Breast epithelium (tissue), 4 donors: ENCODE results near the gene STAMBPL1. TPM values are rescaled to one million over a fixed set of nuclear protein-coding genes. Genes with fewer than 3 reads are reported as not detected.

Experiments
- DNase-seq, 2 donors: peaks; one replicate each; pipeline ENCODE4 v3.0.0-alpha.2; 2019; ENCODE audit warnings: low spot score in 2 of 2
- H3K27ac ChIP-seq, 2 donors: fragments of 200-600 bp; sonication (generic) in 1 of 2; one replicate each; pipeline ENCODE4 v1.5.1; 2016 to 2019; ENCODE audit warnings: mild to moderate bottlenecking in 1 of 2
- H3K27me3 ChIP-seq, 2 donors: fragments of 200-600 bp; sonication (generic) in 1 of 2; one replicate each; pipeline versions ENCODE4 v1.5.1 to v1.6.0; 2017 to 2019; ENCODE audit warnings: control low read depth in 1 of 2, mild to moderate bottlenecking in 1 of 2
- H3K36me3 ChIP-seq: fragments of 200-600 bp; one replicate; pipeline ENCODE4 v1.5.1; 2019
- H3K4me1 ChIP-seq, 2 donors: fragments of 200-600 bp; sonication (generic); one replicate each; pipeline ENCODE4 v1.5.1; 2016 to 2019; ENCODE audit warnings: control low read depth in 1 of 2
- H3K4me3 ChIP-seq, 3 donors: fragments of 200-600 bp; sonication (generic); 1 replicate in 2 of 3; 2 replicates in 1 of 3; pipeline ENCODE4 v1.5.1; 2016 to 2019; ENCODE audit warnings: mild to moderate bottlenecking in 3 of 3, moderate library complexity in 2 of 3
- H3K9me3 ChIP-seq, 2 donors: fragments of 200-600 bp; sonication (generic) in 1 of 2; one replicate each; pipeline ENCODE4 v1.5.1; 2016 to 2019; ENCODE audit warnings: control low read depth in 1 of 2
- POLR2A ChIP-seq: fragments of 450-650 bp; IDR thresholded peaks from one replicate; pipeline ENCODE4 v1.6.1; 2016; ENCODE audit warnings: antibody characterized with exemption, mild to moderate bottlenecking, moderate library complexity
- POLR2AphosphoS5 ChIP-seq, 3 donors: sonication (generic); formaldehyde crosslinking; IDR thresholded peaks; one replicate each; pipeline ENCODE4 v1.6.1; 2017; ENCODE audit warnings: antibody characterized with exemption in 3 of 3
- intact Hi-C: fragments of 100-400 bp; cut with DNase I; formaldehyde crosslinking; loops from one replicate; pipeline ENCODE4 v1.15.1; 2023; ENCODE audit warnings: low total_unique reads
- total RNA-seq, 3 donors: library from RNA; depleted of rRNA; stranded (reverse); fragments of >200 nt; gene quantifications; one replicate each; pipeline ENCODE4 v1.1.0, GENCODE V29; 2016
- TF ChIP-seq, protein P1 (sequence below), 3 donors: fragments of 450-650 bp; IDR thresholded peaks; one replicate each; pipeline ENCODE4 v1.5.1; 2016 to 2017; ENCODE audit warnings: antibody characterized with exemption in 3 of 3, mild to moderate bottlenecking in 3 of 3, moderate library complexity in 3 of 3

Gene STAMBPL1
- total RNA-seq, 3 donors from 2014 or later: 17.1 to 21.0 (median 17.9) TPM

- TF ChIP-seq POLR2A: no peak
- TF ChIP-seq POLR2AphosphoS5 (IDR thresholded peaks at IDR 0.05): peak; percentile 27 to 73 (median 39)
- TF ChIP-seq, protein P1, sequence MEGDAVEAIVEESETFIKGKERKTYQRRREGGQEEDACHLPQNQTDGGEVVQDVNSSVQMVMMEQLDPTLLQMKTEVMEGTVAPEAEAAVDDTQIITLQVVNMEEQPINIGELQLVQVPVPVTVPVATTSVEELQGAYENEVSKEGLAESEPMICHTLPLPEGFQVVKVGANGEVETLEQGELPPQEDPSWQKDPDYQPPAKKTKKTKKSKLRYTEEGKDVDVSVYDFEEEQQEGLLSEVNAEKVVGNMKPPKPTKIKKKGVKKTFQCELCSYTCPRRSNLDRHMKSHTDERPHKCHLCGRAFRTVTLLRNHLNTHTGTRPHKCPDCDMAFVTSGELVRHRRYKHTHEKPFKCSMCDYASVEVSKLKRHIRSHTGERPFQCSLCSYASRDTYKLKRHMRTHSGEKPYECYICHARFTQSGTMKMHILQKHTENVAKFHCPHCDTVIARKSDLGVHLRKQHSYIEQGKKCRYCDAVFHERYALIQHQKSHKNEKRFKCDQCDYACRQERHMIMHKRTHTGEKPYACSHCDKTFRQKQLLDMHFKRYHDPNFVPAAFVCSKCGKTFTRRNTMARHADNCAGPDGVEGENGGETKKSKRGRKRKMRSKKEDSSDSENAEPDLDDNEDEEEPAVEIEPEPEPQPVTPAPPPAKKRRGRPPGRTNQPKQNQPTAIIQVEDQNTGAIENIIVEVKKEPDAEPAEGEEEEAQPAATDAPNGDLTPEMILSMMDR (IDR thresholded peaks at IDR 0.05): no peak
- no peaks in the 10 kb centered on the region for H3K4me1 ChIP-seq
- H3K36me3 ChIP-seq: no peaks in the 10 kb centered on the region
- DNase-seq: no peak
- no peaks in the 10 kb centered on the region for H3K27me3 ChIP-seq
- peak overlapping the region in 1 of 2 donors; percentile 14 for H3K27ac ChIP-seq
- no peaks in the 10 kb centered on the region for H3K9me3 ChIP-seq
- intact Hi-C loops: loop anchor here (10.0 kb wide), 1 partner anchor 103 kb away; no protein-coding TSS in a partner anchor
- H3K4me3 ChIP-seq: no peak overlapping the region
Observed at GRCh38 chr10:88938039-88938438, 58.0 kb downstream of the STAMBPL1 start.

GRCh38 chr10:88938938-88939337 lies 58.9 kb downstream of the STAMBPL1 start:
- peak overlapping the region in 1 of 2 donors; percentile 48 for H3K27ac ChIP-seq
- no peak for DNase-seq
- H3K4me1 ChIP-seq: no peaks in the 10 kb centered on the region
- no peaks in the 10 kb centered on the region for H3K9me3 ChIP-seq
- no peak overlapping the region for H3K4me3 ChIP-seq
- H3K36me3 ChIP-seq: no peaks in the 10 kb centered on the region
- TF ChIP-seq POLR2AphosphoS5 (IDR thresholded peaks at IDR 0.05): no peak
- no peak for TF ChIP-seq POLR2A
- TF ChIP-seq, protein P1 (IDR thresholded peaks at IDR 0.05): no peak
- no peaks in the 10 kb centered on the region for H3K27me3 ChIP-seq
- intact Hi-C loops: loop anchor here (10.0 kb wide), 1 partner anchor 104 kb away; no protein-coding TSS in a partner anchor

DNA sequence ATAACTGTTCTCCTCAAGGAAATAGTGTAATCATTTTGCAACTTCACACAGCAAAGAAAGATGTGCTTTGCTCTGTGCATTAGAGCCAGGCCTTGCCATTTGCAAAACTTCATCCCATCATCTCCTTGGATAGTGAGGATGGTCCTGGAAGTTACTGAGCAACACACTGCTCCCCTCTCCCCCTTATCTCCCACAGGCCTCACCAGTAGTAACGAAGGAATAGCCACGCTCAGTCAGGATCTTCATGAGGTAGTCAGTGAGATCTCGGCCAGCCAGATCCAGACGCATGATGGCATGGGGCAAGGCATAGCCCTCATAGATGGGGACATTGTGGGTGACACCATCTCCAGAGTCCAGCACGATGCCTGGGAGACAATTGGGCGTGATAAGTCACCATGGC lies 61.0 kb downstream of the STAMBPL1 start:
- Histone ChIP-seq H3K9me3 (no peaks in the 10 kb centered on the region), H3K27ac (peak overlapping the region; percentile 17 to 66), H3K36me3 (no peaks in the 10 kb centered on the region), H3K4me1 (no peaks in the 10 kb centered on the region), H3K27me3 (no peaks in the 10 kb centered on the region), H3K4me3 (no peak overlapping the region)
- TF ChIP-seq POLR2AphosphoS5 (IDR thresholded peaks at IDR 0.05): peak in 1 of 3 donors; percentile 56
- TF ChIP-seq, protein P1 (IDR thresholded peaks at IDR 0.05): no peak
- intact Hi-C loops: loop anchor here (5.0 kb wide), 1 partner anchor 51 kb away; the partner anchor contains the start of gene FAS
- no peak for DNase-seq

DNA sequence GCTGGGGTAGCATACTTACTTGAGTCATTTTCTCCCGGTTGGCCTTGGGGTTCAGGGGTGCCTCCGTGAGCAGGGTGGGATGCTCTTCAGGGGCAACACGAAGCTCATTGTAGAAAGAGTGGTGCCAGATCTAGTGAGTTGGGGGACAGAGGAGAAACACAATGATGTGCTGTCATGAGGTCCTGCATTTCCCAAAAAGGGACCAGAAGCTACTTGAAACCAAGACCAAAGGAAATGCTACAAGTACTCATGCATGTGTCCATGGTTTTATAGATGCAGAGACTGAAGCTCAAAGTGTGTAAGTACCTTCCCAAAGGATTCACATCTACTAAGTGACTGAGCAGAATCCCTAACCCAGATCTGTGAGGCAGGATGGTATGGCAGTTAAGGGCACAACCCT lies 63.7 kb downstream of the STAMBPL1 start:
- intact Hi-C loops: loop anchor here (5.0 kb wide), 1 partner anchor 49 kb away; the partner anchor contains the start of gene FAS
- Histone ChIP-seq H3K4me1 (no peaks in the 10 kb centered on the region), H3K27me3 (no peaks in the 10 kb centered on the region), H3K36me3 (no peaks in the 10 kb centered on the region), H3K27ac (peak overlapping the region in 1 of 2 donors; percentile 55), H3K9me3 (no peaks in the 10 kb centered on the region), H3K4me3 (no peak overlapping the region)
- TF ChIP-seq POLR2AphosphoS5 (IDR thresholded peaks at IDR 0.05) (peak in 1 of 3 donors; percentile 62), POLR2A (no peak)
- DNase-seq: no peak

DNA sequence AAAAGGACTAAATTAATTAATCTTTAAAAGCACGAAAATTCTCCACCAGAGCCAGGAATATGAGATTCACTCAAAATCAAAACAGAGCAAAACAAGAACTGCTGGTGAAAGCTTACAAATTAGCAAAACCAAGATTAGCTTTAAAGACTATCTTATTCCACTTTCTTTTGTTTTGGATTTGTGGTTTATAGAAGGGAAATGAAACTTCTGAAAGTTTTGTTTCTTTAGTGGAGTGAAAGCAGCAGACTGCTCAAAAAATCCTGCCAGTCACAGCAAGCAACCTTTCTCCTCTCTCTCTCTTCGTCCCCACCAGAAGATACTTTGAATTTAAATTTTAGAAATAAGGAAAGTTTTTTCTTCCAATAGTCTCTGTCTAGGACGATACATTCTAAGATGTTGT lies 64.8 kb downstream of the STAMBPL1 start:
- Histone ChIP-seq H3K4me3 (no peak overlapping the region), H3K9me3 (no peaks in the 10 kb centered on the region), H3K4me1 (no peaks in the 10 kb centered on the region), H3K27me3 (no peaks in the 10 kb centered on the region), H3K27ac (no peak overlapping the region), H3K36me3 (no peaks in the 10 kb centered on the region)
- no peak for DNase-seq
- TF ChIP-seq, protein P1 (IDR thresholded peaks at IDR 0.05): no peak
- TF ChIP-seq POLR2A (no peak), POLR2AphosphoS5 (IDR thresholded peaks at IDR 0.05) (no peak)
- intact Hi-C loops: loop anchor here (5.0 kb wide), 1 partner anchor 47 kb away; the partner anchor contains the start of gene FAS
